ENCODE results near the gene CSRP3.
A peak's percentile ranks its signal among the peaks of the same experiment; 100 is the strongest.

The CSRP3 gene

GRCh38 chr11:19201737-19202605, at the start of gene CSRP3:
Gene CSRP3, minus strand, starts transcription at chr11:19201983. Its CDS starts 9,535 bp downstream, at chr11:19192448.
- no peak for DNase-seq (ENCODE audit: low read depth)

GRCh38 chr11:19251577-19251976, 49.8 kb upstream of the CSRP3 start:
- DNase-seq (ENCODE audit: low read depth) = no peak

GRCh38 chr11:19246816-19247215, 45.0 kb upstream of the CSRP3 start:
- DNase-seq (ENCODE audit: low read depth) = no peak

- DNase-seq (ENCODE audit: low read depth) = no peak
These were observed 43.6 kb upstream of the CSRP3 start for GRCh38 chr11:19245351-19245750.

GRCh38 chr11:19244621-19245020, 42.8 kb upstream of the CSRP3 start:
- DNase-seq (ENCODE audit: low read depth) = no peak

- no peak for DNase-seq (ENCODE audit: low read depth)
These were observed 42.3 kb upstream of the CSRP3 start for GRCh38 chr11:19244084-19244483.

GRCh38 chr11:19243613-19244012, 41.8 kb upstream of the CSRP3 start:
- no peak for DNase-seq (ENCODE audit: low read depth)

- no peak for DNase-seq (ENCODE audit: low read depth)
These were observed 41.4 kb upstream of the CSRP3 start for GRCh38 chr11:19243143-19243542.

- no peak for DNase-seq (ENCODE audit: low read depth)
These were observed 40.6 kb upstream of the CSRP3 start for GRCh38 chr11:19242179-19242932.

- no peak for DNase-seq (ENCODE audit: low read depth)
These were observed 39.7 kb upstream of the CSRP3 start for GRCh38 chr11:19241260-19242178.

- DNase-seq (ENCODE audit: low read depth) = peak; percentile 59
These were observed 38.9 kb upstream of the CSRP3 start, which contains the start of gene E2F8 for GRCh38 chr11:19240420-19241259. Gene E2F8, minus strand, starts transcription at chr11:19240945. Its CDS starts 824 bp downstream, at chr11:19240121.

- DNase-seq (ENCODE audit: low read depth) = no peak
These were observed 37.3 kb upstream of the CSRP3 start for GRCh38 chr11:19239039-19239438.

- DNase-seq (ENCODE audit: low read depth) = no peak
These were observed 36.0 kb upstream of the CSRP3 start for GRCh38 chr11:19237813-19238212.

GRCh38 chr11:19237381-19237780, 35.6 kb upstream of the CSRP3 start:
- no peak for DNase-seq (ENCODE audit: low read depth)

GRCh38 chr11:19234231-19234817, 32.5 kb upstream of the CSRP3 start:
- DNase-seq (ENCODE audit: low read depth) = no peak

GRCh38 chr11:19232910-19233503, 31.2 kb upstream of the CSRP3 start:
- no peak for DNase-seq (ENCODE audit: low read depth)

- DNase-seq (ENCODE audit: low read depth) = no peak
These were observed 27.9 kb upstream of the CSRP3 start for GRCh38 chr11:19229671-19230070.

- DNase-seq (ENCODE audit: low read depth) = no peak
These were observed 27.2 kb upstream of the CSRP3 start for GRCh38 chr11:19228968-19229367.

- DNase-seq (ENCODE audit: low read depth) = no peak
These were observed 24.8 kb upstream of the CSRP3 start for GRCh38 chr11:19226378-19227195.
